K562 (cell line): ENCODE results near the gene SPATA32. TPM values are rescaled to one million over a fixed set of nuclear protein-coding genes. Genes with fewer than 3 reads are reported as not detected.

Experiments
- ASH1L ChIP-seq: fragments of 450-650 bp; IDR thresholded peaks from 2 replicates; pipeline ENCODE4 v1.6.1; 2018; ENCODE audit warnings: borderline replicate concordance, mild to moderate bottlenecking, low read depth; ENCODE audit not compliant: partially characterized antibody
- CBX8 ChIP-seq: fragments of 200-600 bp; sonication (generic); IDR thresholded peaks from 2 replicates; pipeline ENCODE4 v1.6.1; 2012; ENCODE audit warnings: borderline replicate concordance, mixed run types, low read depth, mild to moderate bottlenecking, moderate library complexity, mixed read lengths, low read length, control low read depth, inconsistent platforms; ENCODE audit not compliant: poor library complexity, severe bottlenecking; ENCODE audit errors: extremely low read depth
- ELF1 ChIP-seq: fragments of 200-800 bp; sonication (Bioruptor generic); IDR thresholded peaks from 2 replicates; pipeline ENCODE4 v1.6.1; 2016; ENCODE audit warnings: missing genetic modification characterization, missing compliant biosample characterization
- FOXJ2 ChIP-seq: fragments of 200-800 bp; sonication (Bioruptor generic); IDR thresholded peaks from 2 replicates; pipeline ENCODE4 v1.6.1; 2016; ENCODE audit warnings: missing genetic modification characterization, missing compliant biosample characterization
- NFATC3 ChIP-seq: fragments of 450-650 bp; IDR thresholded peaks from 2 replicates; pipeline ENCODE4 v1.6.1; 2017; ENCODE audit warnings: mild to moderate bottlenecking
- NFYB ChIP-seq: IDR thresholded peaks from 2 replicates; pipeline ENCODE4 v1.6.1; 2011; ENCODE audit warnings: mild to moderate bottlenecking, moderate library complexity; ENCODE audit not compliant: insufficient read length; ENCODE audit errors: extremely low read depth
- POLR2G ChIP-seq: fragments of 200-400 bp; formaldehyde crosslinking; IDR thresholded peaks from 2 replicates; pipeline ENCODE4 v1.6.1; 2017; ENCODE audit warnings: low read depth, mild to moderate bottlenecking, antibody characterized with exemption, low read length, moderate library complexity
- RAD51 ChIP-seq: fragments of 450-650 bp; IDR thresholded peaks from 2 replicates; pipeline ENCODE4 v1.7.1; 2016; ENCODE audit warnings: low read depth, mild to moderate bottlenecking, borderline replicate concordance
- SRSF9 ChIP-seq: fragments of 200-400 bp; formaldehyde crosslinking; IDR thresholded peaks from 2 replicates; pipeline ENCODE4 v1.6.1; 2017; ENCODE audit warnings: low read depth, low read length, borderline replicate concordance
- XRCC4 ChIP-seq: IDR thresholded peaks from one replicate; pipeline ENCODE4 v1.6.1; 2011; ENCODE audit not compliant: insufficient read depth, insufficient read length; ENCODE audit errors: extremely low read depth
- ZBTB1 ChIP-seq: sonication (generic); formaldehyde crosslinking; IDR thresholded peaks from 2 replicates; pipeline ENCODE4 v1.8.1; 2023; ENCODE audit warnings: missing genetic modification reagents, low read depth, mild to moderate bottlenecking, borderline replicate concordance
- ZNF239 ChIP-seq: fragments of 250-450 bp; sonication (Bioruptor Pico); IDR thresholded peaks from 2 replicates; pipeline ENCODE4 v1.4.0; 2020; ENCODE audit warnings: mild to moderate bottlenecking
- ZNF311 ChIP-seq: fragments of 250-450 bp; sonication (Bioruptor Pico); IDR thresholded peaks from 2 replicates; pipeline ENCODE4 v1.4.0; 2020; ENCODE audit warnings: mild to moderate bottlenecking, moderate library complexity
- polyA plus RNA-seq, 8 experiments: library from polyadenylated mRNA; depleted of rRNA in 4 of 8; stranded (reverse) in 5 of 8; unstranded in 3 of 8; fragments of >200 nt; fragmentation: Nextera tagmentation in 2 of 8; fragmentation: Illumina TruSeq in 1 of 8; extraction: Ambion mirVana in 2 of 8; extraction: Trizol in 1 of 8; gene quantifications; 2 replicates each; pipeline versions ENCODE4 v1.2.1 to v1.2.3, GENCODE V29; 2011 to 2014; ENCODE audit warnings: inconsistent platforms in 1 of 8, missing spikeins in 1 of 8
- total RNA-seq, 7 experiments: library from RNA; depleted of rRNA in 6 of 7; stranded (reverse); fragments of >200 nt in 6 of 7; fragmentation: Illumina TruSeq in 2 of 7; extraction: Trizol in 2 of 7; gene quantifications; 2 replicates each; pipeline versions ENCODE4 v1.2.1 to v1.2.3, GENCODE V29; 2011 to 2021; ENCODE audit warnings: low replicate concordance in 1 of 7
- TF ChIP-seq, protein P1 (sequence below), 2 experiments: fragments of 450-650 bp; conservative IDR thresholded peaks; 2 replicates each; pipeline ENCODE4 v1.6.1; 2017; ENCODE audit warnings: mild to moderate bottlenecking in 2 of 2, moderate library complexity in 2 of 2
- TF ChIP-seq, protein P2 (sequence below): sonication (generic); formaldehyde crosslinking; IDR thresholded peaks from 2 replicates; pipeline ENCODE4 v1.9.0; 2022; ENCODE audit warnings: mild to moderate bottlenecking, missing genetic modification reagents
- TF ChIP-seq, protein P3 (sequence below): sonication (generic); formaldehyde crosslinking; IDR thresholded peaks from 2 replicates; pipeline ENCODE4 v1.5.0; 2020; ENCODE audit warnings: missing genetic modification reagents
- TF ChIP-seq, protein P4 (sequence below): fragments of 450-650 bp; IDR thresholded peaks from 2 replicates; pipeline ENCODE4 v1.7.1; 2018; ENCODE audit warnings: mild to moderate bottlenecking, low read depth; ENCODE audit not compliant: partially characterized antibody
- TF ChIP-seq, protein P5 (sequence below): sonication (generic); formaldehyde crosslinking; IDR thresholded peaks from 2 replicates; pipeline ENCODE4 v1.8.0; 2022; ENCODE audit warnings: mild to moderate bottlenecking, missing genetic modification reagents
- TF ChIP-seq, protein P6 (sequence below): fragments of 250-450 bp; sonication (Bioruptor Pico); IDR thresholded peaks from 2 replicates; pipeline ENCODE4 v1.8.0; 2022; ENCODE audit warnings: moderate library complexity, mild to moderate bottlenecking, inconsistent platforms

SPATA32 gene
- total and polyA plus RNA-seq, 9 of the 15 experiments (the other 6 are each of a cell fraction or from before 2014, with no cell fraction given): 0.03 to 0.06 TPM; not detected in 7

DNA sequence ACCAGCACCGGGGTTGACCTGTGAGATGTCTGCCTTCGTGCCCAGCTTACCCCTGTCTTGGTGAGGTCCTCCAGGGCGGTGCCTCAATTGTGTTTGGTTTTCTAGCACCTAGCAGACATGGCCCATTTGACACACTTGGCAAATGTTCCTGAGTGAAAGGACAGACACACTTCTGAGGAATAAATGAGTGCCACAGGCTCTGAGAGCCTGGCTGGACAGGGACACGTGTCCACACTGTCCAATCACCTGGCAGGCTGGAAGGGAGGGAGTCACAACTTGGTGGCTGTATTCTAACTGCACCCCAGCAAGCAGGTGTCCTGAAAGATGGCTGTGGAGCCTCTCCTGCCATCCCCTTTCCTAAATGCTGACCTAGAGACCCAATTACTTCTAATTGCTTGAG, 47.5 kb upstream of the SPATA32 start (continued):
- TF ChIP-seq SRSF9: no peak
- TF ChIP-seq NFYB: peak; percentile 31
- TF ChIP-seq ZBTB1: no peak
- TF ChIP-seq, protein P1, sequence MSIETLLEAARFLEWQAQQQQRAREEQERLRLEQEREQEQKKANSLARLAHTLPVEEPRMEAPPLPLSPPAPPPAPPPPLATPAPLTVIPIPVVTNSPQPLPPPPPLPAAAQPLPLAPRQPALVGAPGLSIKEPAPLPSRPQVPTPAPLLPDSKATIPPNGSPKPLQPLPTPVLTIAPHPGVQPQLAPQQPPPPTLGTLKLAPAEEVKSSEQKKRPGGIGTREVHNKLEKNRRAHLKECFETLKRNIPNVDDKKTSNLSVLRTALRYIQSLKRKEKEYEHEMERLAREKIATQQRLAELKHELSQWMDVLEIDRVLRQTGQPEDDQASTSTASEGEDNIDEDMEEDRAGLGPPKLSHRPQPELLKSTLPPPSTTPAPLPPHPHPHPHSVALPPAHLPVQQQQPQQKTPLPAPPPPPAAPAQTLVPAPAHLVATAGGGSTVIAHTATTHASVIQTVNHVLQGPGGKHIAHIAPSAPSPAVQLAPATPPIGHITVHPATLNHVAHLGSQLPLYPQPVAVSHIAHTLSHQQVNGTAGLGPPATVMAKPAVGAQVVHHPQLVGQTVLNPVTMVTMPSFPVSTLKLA (conservative IDR thresholded peaks at IDR 0.05): no peak
- peak; percentile 17; the same call in 1 of the 2 replicates for TF ChIP-seq RAD51
- TF ChIP-seq, protein P2, sequence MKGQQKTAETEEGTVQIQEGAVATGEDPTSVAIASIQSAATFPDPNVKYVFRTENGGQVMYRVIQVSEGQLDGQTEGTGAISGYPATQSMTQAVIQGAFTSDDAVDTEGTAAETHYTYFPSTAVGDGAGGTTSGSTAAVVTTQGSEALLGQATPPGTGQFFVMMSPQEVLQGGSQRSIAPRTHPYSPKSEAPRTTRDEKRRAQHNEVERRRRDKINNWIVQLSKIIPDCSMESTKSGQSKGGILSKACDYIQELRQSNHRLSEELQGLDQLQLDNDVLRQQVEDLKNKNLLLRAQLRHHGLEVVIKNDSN (CRISPR knock-in tag): peak; percentile 92
- no peak for TF ChIP-seq XRCC4
- TF ChIP-seq NFATC3: no peak
- TF ChIP-seq ASH1L: no peak
- TF ChIP-seq ELF1: no peak
- no peak for TF ChIP-seq FOXJ2 (tag)
- TF ChIP-seq ZNF311: no peak
- TF ChIP-seq, protein P3, sequence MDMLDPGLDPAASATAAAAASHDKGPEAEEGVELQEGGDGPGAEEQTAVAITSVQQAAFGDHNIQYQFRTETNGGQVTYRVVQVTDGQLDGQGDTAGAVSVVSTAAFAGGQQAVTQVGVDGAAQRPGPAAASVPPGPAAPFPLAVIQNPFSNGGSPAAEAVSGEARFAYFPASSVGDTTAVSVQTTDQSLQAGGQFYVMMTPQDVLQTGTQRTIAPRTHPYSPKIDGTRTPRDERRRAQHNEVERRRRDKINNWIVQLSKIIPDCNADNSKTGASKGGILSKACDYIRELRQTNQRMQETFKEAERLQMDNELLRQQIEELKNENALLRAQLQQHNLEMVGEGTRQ (CRISPR knock-in tag): peak; percentile 79
- no peak for TF ChIP-seq CBX8
- TF ChIP-seq, protein P4, sequence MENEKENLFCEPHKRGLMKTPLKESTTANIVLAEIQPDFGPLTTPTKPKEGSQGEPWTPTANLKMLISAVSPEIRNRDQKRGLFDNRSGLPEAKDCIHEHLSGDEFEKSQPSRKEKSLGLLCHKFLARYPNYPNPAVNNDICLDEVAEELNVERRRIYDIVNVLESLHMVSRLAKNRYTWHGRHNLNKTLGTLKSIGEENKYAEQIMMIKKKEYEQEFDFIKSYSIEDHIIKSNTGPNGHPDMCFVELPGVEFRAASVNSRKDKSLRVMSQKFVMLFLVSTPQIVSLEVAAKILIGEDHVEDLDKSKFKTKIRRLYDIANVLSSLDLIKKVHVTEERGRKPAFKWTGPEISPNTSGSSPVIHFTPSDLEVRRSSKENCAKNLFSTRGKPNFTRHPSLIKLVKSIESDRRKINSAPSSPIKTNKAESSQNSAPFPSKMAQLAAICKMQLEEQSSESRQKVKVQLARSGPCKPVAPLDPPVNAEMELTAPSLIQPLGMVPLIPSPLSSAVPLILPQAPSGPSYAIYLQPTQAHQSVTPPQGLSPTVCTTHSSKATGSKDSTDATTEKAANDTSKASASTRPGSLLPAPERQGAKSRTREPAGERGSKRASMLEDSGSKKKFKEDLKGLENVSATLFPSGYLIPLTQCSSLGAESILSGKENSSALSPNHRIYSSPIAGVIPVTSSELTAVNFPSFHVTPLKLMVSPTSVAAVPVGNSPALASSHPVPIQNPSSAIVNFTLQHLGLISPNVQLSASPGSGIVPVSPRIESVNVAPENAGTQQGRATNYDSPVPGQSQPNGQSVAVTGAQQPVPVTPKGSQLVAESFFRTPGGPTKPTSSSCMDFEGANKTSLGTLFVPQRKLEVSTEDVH: no peak
- TF ChIP-seq, protein P5, sequence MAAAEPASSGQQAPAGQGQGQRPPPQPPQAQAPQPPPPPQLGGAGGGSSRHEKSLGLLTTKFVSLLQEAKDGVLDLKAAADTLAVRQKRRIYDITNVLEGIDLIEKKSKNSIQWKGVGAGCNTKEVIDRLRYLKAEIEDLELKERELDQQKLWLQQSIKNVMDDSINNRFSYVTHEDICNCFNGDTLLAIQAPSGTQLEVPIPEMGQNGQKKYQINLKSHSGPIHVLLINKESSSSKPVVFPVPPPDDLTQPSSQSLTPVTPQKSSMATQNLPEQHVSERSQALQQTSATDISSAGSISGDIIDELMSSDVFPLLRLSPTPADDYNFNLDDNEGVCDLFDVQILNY (CRISPR knock-in tag): no peak
- TF ChIP-seq POLR2G: no peak
- TF ChIP-seq ZNF239: no peak
- TF ChIP-seq, protein P6, sequence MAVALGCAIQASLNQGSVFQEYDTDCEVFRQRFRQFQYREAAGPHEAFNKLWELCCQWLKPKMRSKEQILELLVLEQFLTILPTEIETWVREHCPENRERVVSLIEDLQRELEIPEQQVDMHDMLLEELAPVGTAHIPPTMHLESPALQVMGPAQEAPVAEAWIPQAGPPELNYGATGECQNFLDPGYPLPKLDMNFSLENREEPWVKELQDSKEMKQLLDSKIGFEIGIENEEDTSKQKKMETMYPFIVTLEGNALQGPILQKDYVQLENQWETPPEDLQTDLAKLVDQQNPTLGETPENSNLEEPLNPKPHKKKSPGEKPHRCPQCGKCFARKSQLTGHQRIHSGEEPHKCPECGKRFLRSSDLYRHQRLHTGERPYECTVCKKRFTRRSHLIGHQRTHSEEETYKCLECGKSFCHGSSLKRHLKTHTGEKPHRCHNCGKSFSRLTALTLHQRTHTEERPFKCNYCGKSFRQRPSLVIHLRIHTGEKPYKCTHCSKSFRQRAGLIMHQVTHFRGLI (CRISPR knock-in tag): no peak
- TF ChIP-seq, all 486 proteins: peak for 4
